Measurements from ENCODE around the gene HIF3A.
"Not testable (repeated sequence)": the region's sequence is repeated elsewhere in the genome, so short reads cannot be mapped to it uniquely, and the experiment has no call there.

The HIF3A gene

DNA sequence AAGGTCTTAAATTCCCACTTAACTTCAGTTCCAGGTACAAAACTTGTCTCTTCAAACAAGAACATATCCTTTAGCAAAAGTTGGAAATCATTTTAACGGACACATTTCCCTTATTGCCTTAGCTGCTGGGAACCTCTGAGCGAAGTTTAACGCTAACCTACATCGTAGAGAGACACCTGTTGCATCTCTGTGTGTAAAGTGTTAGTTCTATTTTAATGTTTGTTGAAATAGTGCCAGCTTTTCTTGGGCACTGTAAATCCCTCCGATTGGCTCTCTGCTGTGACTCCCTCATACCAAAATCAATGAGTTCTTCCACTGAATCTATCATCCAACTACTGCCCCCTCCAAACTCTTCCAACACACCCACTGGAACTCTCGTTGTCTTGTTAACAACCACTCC is 2.3 kb upstream of the HIF3A start:
- DNase-seq: no peak

GRCh38 chr19:46295401-46296201 is 1.2 kb upstream of the HIF3A start:
- no peak for DNase-seq

GRCh38 chr19:46296202-46296480 is 701 bp upstream of the HIF3A start:
- DNase-seq: no peak

DNA sequence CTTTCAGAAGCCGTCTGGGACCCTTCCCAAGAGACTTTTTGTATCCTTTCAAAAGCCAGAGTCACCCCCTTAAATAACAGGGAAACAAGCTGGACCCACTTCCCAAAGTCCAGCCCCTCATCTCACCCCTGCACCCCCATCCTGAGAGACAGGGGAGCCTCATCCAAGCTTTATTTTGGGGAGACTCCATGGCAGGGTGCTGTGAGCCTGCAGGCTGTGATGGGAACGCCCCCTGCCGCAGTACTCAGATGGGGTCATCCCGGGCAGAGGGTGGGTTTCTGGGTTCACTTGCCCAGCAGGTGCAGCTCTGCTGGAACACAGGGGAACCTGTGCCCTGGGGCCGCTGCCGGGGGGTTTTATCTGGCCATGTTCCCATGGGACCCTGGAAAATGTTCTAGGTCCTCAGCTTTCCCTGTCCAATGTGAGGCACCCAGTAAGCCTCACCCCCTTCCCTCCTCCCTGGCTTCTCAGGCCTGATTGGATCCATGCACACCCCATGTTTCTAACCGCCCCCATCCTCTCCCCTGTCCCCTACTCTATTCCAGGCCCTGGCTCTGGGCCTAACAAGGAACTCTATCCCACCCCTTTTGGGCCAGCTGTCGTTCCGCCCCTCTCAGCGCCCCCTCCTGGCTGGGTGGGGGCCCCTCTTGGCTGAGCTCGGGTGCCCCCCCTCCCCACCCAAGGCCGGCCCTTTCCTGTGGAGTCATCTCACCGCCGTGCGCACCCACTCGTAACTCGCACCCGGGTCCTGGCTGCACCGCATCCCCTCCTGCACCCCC is 1.0 kb downstream of the HIF3A start:
- DNase-seq: no peak

GRCh38 chr19:46298479-46299003 is 1.7 kb downstream of the HIF3A start:
- DNase-seq: no peak

- DNase-seq: peak; percentile 52 to 78 (median 62)
Measured at GRCh38 chr19:46299004-46299509, 2.2 kb downstream of the HIF3A start.

GRCh38 chr19:46299695-46300094 is 2.9 kb downstream of the HIF3A start:
- peak in 3 of 4 experiments; percentile 18 to 38 (median 19) for DNase-seq

DNA sequence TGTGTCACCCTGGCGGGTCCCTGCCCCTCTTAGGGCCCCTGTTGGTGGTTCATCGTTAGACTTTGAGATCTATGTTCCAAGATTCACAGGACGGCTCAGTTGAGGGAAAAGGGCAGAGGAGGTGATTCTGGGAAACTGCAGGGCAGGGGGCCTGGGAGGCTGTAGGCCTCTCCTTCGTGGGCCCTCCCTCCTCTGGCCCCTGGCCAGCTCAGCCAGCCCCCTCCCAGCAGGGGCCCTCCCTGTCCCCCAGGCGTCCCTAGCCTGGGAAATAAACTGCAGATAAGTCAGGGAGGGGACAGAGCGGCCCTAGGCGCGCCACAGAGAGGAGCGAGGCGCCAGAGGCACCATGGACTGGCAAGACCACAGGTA is 6.5 kb downstream of the HIF3A start:
- DNase-seq: no peak

GRCh38 chr19:46303691-46304397 is 7.0 kb downstream of the HIF3A start:
- no peak for DNase-seq

DNA sequence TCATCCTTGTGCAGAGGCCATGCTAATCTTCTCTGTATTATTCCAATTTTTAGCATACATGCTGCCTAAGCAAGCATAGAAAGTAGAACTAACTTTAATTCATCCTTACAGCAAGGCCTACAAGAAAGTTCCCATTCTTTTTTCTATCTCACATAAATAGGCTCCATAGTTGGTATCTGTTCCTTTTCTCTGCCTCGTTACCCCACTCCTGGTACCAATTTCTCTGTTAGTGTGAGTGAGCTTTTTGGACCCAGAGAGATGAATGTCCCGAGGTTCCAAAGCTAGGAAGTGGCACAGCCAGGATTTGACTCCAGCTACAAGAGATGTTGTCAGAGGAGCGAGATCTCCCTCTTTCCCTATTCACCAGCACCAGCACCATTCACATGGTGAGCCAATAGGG is 9.7 kb downstream of the HIF3A start:
- no peak for DNase-seq

DNA sequence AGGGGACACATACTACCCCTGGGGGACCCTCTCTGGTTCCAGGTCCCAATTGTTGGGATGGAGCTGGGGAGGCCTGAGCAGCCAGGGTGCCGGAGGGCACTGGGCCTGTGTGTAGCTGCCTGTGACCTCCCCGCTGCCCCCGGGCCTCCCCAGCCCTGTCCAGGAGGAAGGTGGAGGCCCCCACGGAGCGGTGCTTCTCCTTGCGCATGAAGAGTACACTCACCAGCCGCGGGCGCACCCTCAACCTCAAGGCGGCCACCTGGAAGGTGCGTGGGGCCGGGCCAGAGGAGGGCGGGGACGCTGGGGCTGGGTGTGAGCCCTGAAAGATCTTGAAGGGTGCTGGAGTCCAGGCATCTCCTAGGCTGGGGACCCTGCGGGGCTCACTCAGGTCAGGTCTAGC is 11.7 kb downstream of the HIF3A start:
- no peak for DNase-seq

GRCh38 chr19:46309056-46309455 is 12.2 kb downstream of the HIF3A start:
- no peak for DNase-seq

GRCh38 chr19:46311444-46311843 is 14.6 kb downstream of the HIF3A start:
- no peak for DNase-seq

- DNase-seq: not testable (repeated sequence)
Measured at GRCh38 chr19:46313540-46314469, 17.0 kb downstream of the HIF3A start.

DNA sequence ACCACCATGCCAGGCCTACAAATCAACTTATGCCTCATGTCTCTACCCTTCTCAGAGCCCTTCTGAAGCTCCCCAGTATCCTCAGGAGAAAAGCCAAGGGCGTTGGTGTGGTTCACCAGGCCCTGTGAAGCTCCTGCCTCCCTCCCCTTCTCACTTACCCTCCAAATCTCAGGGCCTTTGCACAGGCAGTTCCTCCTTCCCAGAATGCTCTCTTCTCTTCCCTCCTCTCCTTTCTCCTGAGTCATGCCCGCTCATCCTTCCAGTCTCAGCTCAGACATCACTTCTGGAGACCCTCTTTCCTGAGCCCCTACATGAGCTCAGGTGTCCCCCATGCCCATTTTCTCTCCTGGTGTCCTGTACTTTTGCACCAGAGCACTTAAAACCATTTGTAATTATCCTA is 20.5 kb downstream of the HIF3A start:
- DNase-seq: no peak

GRCh38 chr19:46319613-46320012 is 22.8 kb downstream of the HIF3A start:
- DNase-seq: no peak

- DNase-seq: no peak
Measured at GRCh38 chr19:46320559-46320958, 23.7 kb downstream of the HIF3A start.

GRCh38 chr19:46321653-46322052 is 24.8 kb downstream of the HIF3A start:
- DNase-seq: no peak

DNA sequence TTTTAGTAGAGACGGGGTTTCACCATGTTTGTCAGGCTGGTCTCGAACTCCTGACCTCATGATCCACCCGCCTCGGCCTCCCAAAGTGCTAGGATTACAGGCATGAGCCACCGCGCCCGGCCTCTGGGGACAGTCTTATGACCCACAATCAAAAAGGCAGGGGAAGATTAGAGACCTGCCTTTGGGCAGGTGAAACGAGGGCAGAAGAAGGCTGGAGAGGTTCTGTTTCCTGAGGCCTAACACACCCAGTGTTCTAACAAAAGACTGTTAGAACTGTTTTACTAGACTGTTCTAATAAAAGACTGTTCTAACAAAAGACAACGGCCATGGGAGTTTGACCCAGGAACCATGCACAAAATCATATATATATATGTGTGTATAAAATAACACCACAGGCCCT is 26.4 kb downstream of the HIF3A start:
- DNase-seq: not testable (repeated sequence)

DNA sequence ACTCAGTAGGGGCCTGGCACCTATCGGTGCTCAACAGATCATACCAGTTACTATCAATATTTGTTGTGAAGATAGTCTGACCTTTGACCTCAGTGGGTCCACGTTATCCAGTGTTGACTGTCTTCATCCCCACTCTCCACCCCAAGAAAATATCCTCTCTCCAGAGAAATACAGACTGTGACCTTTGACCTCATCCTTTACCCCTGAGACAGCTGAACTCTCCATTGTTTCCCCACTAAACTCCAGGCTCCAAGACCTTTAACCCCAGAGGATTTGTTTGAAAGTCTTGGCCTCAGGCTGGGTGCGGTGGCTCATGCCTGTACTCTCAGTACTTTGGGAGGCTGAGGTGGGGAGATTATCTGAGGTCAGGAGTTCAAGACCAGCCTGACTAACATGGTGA is 27.4 kb downstream of the HIF3A start:
- no peak for DNase-seq

DNA sequence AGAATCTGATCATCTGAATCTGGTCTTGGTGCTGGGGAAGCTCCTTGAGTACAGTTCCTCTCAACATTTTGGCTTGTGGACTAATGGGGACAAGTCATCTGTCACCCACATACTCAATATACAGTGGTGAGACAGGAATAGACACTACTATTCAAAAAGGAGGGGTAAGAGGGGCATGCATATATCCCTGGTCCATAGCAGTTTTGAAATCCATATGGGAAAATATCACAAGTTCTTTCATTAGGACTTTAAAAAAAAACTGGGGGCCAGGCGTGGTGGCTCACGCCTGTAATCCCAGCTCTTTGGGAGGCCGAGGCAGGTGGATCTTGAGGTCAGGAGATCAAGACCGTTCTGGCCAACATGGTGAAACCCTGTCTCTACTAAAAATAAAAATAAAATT is 29.8 kb downstream of the HIF3A start:
- DNase-seq: no peak

GRCh38 chr19:46328079-46328478 is 31.2 kb downstream of the HIF3A start:
- no peak for DNase-seq

Measured in suppressor macrophage (primary cell).